Panc1 (cell line): ENCODE measurements around the gene FAM234B. TPM values are rescaled to one million over a fixed set of nuclear protein-coding genes. Genes with fewer than 3 reads are reported as not detected.

Experiments
- ATAC-seq: fragments of 200-7000 bp; cut with Tn5 transposase; 2 replicates; pipeline ENCODE4 v1.9.1; 2020; ENCODE audit warnings: mild to moderate bottlenecking, moderate library complexity
- BruUV-seq: library from RNA; stranded (reverse); fragments of 400-500 nt; replicated peaks from 2 replicates; lab custom pipeline; 2021; lab: Mats Ljungman, UMichigan
- CTCF ChIA-PET: fragments of 300-600 bp; sonication (Branson Sonifier 250); formaldehyde crosslinking; loops from one replicate; lab custom pipeline; 2022; ENCODE audit warnings: antibody characterized with exemption; lab: Charles Lee
- POLR2A ChIA-PET: fragments of 300-600 bp; sonication (Branson Sonifier 250); formaldehyde crosslinking; loops from one replicate; lab custom pipeline; 2022; ENCODE audit warnings: antibody characterized with exemption; lab: Charles Lee
- DNase-seq: peaks from one replicate; pipeline ENCODE4 v3.0.0-alpha.2; 2010; ENCODE audit warnings: low read depth, low spot score
- H3K27ac ChIP-seq: 2 replicates; pipeline ENCODE4 v1.5.1; 2011; ENCODE audit warnings: mild to moderate bottlenecking, low read length, inconsistent platforms
- H3K27me3 ChIP-seq: fragments of 200-500 bp; sonication (Bioruptor generic); 2 replicates; pipeline ENCODE4 v1.6.0; 2014; ENCODE audit warnings: low read length, inconsistent platforms; ENCODE audit not compliant: control insufficient read depth, insufficient read depth
- H3K36me3 ChIP-seq: fragments of 200-500 bp; sonication (Bioruptor generic); 2 replicates; pipeline ENCODE4 v1.5.1; 2014; ENCODE audit warnings: inconsistent platforms, mild to moderate bottlenecking, low read length, moderate library complexity; ENCODE audit not compliant: control insufficient read depth, insufficient read depth
- H3K4me1 ChIP-seq: 2 replicates; pipeline ENCODE4 v1.5.1; 2011; ENCODE audit warnings: inconsistent platforms, mild to moderate bottlenecking, low read length, moderate library complexity; ENCODE audit not compliant: control insufficient read depth, insufficient read depth
- H3K4me3 ChIP-seq, 2 experiments: 2 replicates each; pipeline ENCODE4 v1.5.1; 2011 to 2012; ENCODE audit warnings: low read depth in 2 of 2, low read length in 2 of 2, mild to moderate bottlenecking in 2 of 2, inconsistent platforms in 1 of 2, moderate library complexity in 1 of 2
- H3K9me3 ChIP-seq: fragments of 200-500 bp; sonication (Bioruptor generic); 2 replicates; pipeline ENCODE4 v1.5.1; 2014; ENCODE audit warnings: low read depth, mild to moderate bottlenecking, inconsistent platforms, low read length, moderate library complexity; ENCODE audit not compliant: control insufficient read depth, insufficient read depth
- CTCF ChIP-seq: fragments of 450-650 bp; IDR thresholded peaks from 2 replicates; pipeline ENCODE4 v1.5.1; 2017; ENCODE audit warnings: mild to moderate bottlenecking
- POLR2AphosphoS5 ChIP-seq: IDR thresholded peaks from 2 replicates; pipeline ENCODE4 v1.6.1; 2012; ENCODE audit warnings: mild to moderate bottlenecking, low read depth, low read length, moderate library complexity
- REST ChIP-seq, 2 experiments: IDR thresholded peaks; 2 replicates each; pipeline ENCODE4 v1.6.1; 2011 to 2012; ENCODE audit warnings: low read depth in 2 of 2, control low read depth in 1 of 2, low read length in 1 of 2, mild to moderate bottlenecking in 1 of 2, moderate library complexity in 1 of 2; ENCODE audit not compliant: insufficient read depth in 1 of 2
- SIN3A ChIP-seq: IDR thresholded peaks from 2 replicates; pipeline ENCODE4 v1.6.1; 2012; ENCODE audit warnings: low read depth, mild to moderate bottlenecking, low read length, moderate library complexity, borderline replicate concordance; ENCODE audit not compliant: insufficient read depth
- TCF7L2 ChIP-seq: IDR thresholded peaks from 2 replicates; pipeline ENCODE4 v1.6.1; 2011; ENCODE audit warnings: mild to moderate bottlenecking, low read depth, low read length, inconsistent platforms
- in situ Hi-C: cut with HindIII; loops from 2 replicates; pipeline ENCODE4 v1.10.0; 2016; ENCODE audit warnings: low sequenced_read_pairs, low pct_unique_long_range_greater_than_20kb
- intact Hi-C: fragments of 100-400 bp; cut with micrococcal nuclease; formaldehyde crosslinking; loops from one replicate; pipeline ENCODE4 v1.10.0; 2022; ENCODE audit not compliant: unreplicated experiment
- total RNA-seq: library from RNA; stranded (reverse); gene quantifications from one replicate; pipeline ENCODE4 v1.2.1, GENCODE V29; 2021; ENCODE audit not compliant: unreplicated experiment

Gene FAM234B
- total RNA-seq, 1 experiment from 2014 or later: 5.4 TPM

GRCh38 chr12:13074396-13075117 is 30.4 kb downstream of the FAM234B start:
- intact Hi-C loops: no loop called here
- in situ Hi-C loops: no loop called here
- Histone ChIP-seq H3K9me3 (no peaks in the 10 kb centered on the region), H3K36me3 (no peaks in the 10 kb centered on the region; the same call in 1 of the 2 replicates), H3K4me1 (no peaks in the 10 kb centered on the region), H3K27ac (no peak overlapping the region), H3K4me3 (no peak overlapping the region), H3K27me3 (no peaks in the 10 kb centered on the region)
- DNase-seq (no peak), ATAC-seq (no peak)
- CTCF ChIA-PET: no interaction called here
- no peak for TF ChIP-seq SIN3A
- TF ChIP-seq REST (IDR thresholded peaks at IDR 0.05; ENCODE audit: insufficient read depth in 1 of 2, low read depth in 2 of 2, low read length in 1 of 2): no peak
- TF ChIP-seq TCF7L2: no peak
- no peak for TF ChIP-seq POLR2AphosphoS5
- TF ChIP-seq CTCF: no peak
- BruUV-seq: no TSS peak
- POLR2A ChIA-PET: no interaction called here

- ATAC-seq: no peak
- Histone ChIP-seq H3K27ac (no peak overlapping the region), H3K9me3 (no peaks in the 10 kb centered on the region), H3K36me3 (no peaks in the 10 kb centered on the region; the same call in 1 of the 2 replicates), H3K4me1 (no peaks in the 10 kb centered on the region), H3K4me3 (no peak overlapping the region), H3K27me3 (no peaks in the 10 kb centered on the region)
- TF ChIP-seq SIN3A: no peak
- TF ChIP-seq CTCF: no peak
- no peak for TF ChIP-seq REST (IDR thresholded peaks at IDR 0.05; ENCODE audit: insufficient read depth in 1 of 2, low read depth in 2 of 2, low read length in 1 of 2)
- TF ChIP-seq POLR2AphosphoS5: no peak
- intact Hi-C loops: no loop called here
- no peak for DNase-seq
- ChIA-PET POLR2A (no interaction called here), CTCF (no interaction called here)
- no TSS peak for BruUV-seq
- in situ Hi-C loops: no loop called here
These were observed 30.9 kb downstream of the FAM234B start for GRCh38 chr12:13075118-13075480.
